Measurements from ENCODE around the gene RAB8B.

The RAB8B gene

DNA sequence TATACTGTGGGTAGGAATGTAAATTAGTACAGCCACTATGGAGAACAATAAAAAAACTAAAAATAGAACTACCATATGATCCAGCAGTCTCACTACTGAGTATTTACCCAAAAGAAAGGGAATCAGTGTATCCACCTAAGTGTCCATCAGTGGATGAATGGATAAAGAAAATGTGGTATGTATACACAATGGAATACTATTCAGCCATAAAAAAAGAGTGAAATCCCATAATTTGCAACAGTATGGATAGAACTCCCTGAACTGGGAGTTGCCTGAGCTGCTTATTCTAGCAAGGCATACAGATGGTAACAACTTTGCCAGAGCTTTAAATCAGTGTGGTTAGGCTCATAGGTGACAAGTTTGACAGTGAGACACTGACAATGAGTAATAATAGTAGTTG, 71.9 kb downstream of the RAB8B start:
- Histone ChIP-seq H3K4me1 (ENCODE audit: control insufficient read depth, insufficient read depth, low read length) (peaks cover 7% of the 10 kb centered on the region), H3K9me3 (ENCODE audit: control insufficient read depth, insufficient read depth, low read length) (no peaks in the 10 kb centered on the region)

DNA sequence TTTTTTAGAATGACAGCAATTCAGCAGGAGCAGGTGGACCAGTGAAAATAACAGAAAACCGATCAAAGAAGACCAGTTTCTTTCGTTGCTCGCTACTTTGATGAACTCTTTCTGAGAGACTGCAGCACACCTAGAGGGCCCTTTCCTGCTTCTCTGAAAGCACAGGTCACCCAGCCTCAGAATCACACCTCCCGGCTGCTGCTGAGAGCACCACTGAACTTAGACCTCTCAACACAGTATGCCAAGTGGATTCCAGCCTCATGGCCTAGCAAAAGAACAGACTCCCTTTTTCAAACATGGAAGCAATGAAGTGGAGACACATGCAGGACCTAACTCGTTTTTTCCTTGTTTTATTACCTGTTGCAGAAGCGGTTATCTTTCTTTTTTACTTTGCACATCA, 74.1 kb downstream of the RAB8B start:
- no peaks in the 10 kb centered on the region for H3K9me3 ChIP-seq (ENCODE audit: control insufficient read depth, insufficient read depth, low read length)
- H3K9ac ChIP-seq (ENCODE audit: low read depth, low read length): no peak overlapping the region
- no peak overlapping the region for H3K4me3 ChIP-seq (ENCODE audit: low read depth, low read length)
- no peaks in the 10 kb centered on the region for H3K27me3 ChIP-seq (ENCODE audit: control insufficient read depth, insufficient read depth, low read length)
- H3K36me3 ChIP-seq (ENCODE audit: control insufficient read depth, insufficient read depth, low read length): no peaks in the 10 kb centered on the region
- H3K4me1 ChIP-seq (ENCODE audit: control insufficient read depth, insufficient read depth, low read length): no peaks in the 10 kb centered on the region

More for the DNA sequence above, 71.9 kb downstream of the RAB8B start:
- Histone ChIP-seq H3K27me3 (ENCODE audit: control insufficient read depth, insufficient read depth, low read length) (no peaks in the 10 kb centered on the region), H3K36me3 (ENCODE audit: control insufficient read depth, insufficient read depth, low read length) (no peaks in the 10 kb centered on the region), H3K9ac (ENCODE audit: low read depth, low read length) (no peak overlapping the region), H3K4me3 (ENCODE audit: low read depth, low read length) (no peak overlapping the region)

DNA sequence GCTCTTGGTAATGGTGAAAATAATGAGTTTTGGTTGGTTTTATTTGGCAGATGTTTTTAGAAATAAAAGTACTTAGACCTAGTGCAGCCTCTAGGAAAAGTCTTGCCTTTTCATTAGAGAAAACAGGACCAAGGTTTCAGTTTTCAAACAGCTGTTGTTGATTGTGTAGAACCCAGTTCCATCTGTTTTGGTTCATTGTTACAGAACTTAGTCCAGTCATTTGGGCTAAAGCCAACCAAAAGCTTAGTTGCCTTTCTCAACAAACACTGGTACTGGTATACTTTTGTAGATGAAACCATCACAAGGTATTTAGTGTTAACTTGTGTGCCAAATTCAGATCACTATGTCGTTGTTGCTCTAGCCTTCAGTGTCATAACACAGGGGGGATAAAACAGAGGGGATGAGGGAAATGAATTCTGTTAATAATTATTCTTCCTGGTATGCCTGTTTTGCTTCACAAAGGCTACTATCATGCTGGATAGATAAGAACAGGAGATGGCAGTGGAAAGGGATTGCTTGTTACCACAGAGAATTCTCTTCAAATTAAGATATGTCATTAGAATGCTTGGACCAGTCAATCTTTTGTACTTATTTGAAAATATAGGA, 75.4 kb downstream of the RAB8B start:
- H3K27me3 ChIP-seq (ENCODE audit: control insufficient read depth, insufficient read depth, low read length): no peaks in the 10 kb centered on the region
- no peak overlapping the region for H3K4me3 ChIP-seq (ENCODE audit: low read depth, low read length)
- H3K36me3 ChIP-seq (ENCODE audit: control insufficient read depth, insufficient read depth, low read length): no peaks in the 10 kb centered on the region
- no peaks in the 10 kb centered on the region for H3K9me3 ChIP-seq (ENCODE audit: control insufficient read depth, insufficient read depth, low read length)
- H3K4me1 ChIP-seq (ENCODE audit: control insufficient read depth, insufficient read depth, low read length): no peaks in the 10 kb centered on the region
- H3K9ac ChIP-seq (ENCODE audit: low read depth, low read length): no peak overlapping the region

DNA sequence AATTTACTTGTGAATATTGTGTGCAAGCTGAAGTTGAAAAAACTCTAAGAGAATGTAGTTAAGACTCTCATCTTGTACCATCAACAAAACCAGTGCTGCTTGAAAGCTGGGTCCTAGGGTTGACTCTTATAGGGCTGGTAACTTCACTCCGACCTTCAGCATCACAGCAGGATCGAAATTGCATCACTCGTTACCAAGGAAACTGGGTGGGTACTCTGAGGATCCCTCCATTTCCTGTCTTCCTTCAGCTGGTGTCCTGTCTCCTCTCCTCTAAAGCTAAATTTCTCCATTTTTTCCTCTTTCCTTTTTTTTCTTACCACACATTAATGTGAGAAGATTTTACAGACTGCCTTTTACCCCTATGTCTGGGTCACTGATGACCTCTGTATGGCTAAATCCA, 85.0 kb downstream of the RAB8B start:
- peaks cover 22% of the 10 kb centered on the region for H3K27me3 ChIP-seq (ENCODE audit: control insufficient read depth, insufficient read depth, low read length)
- H3K4me1 ChIP-seq (ENCODE audit: control insufficient read depth, insufficient read depth, low read length): peaks cover 13% of the 10 kb centered on the region
- H3K9ac ChIP-seq (ENCODE audit: low read depth, low read length): no peak overlapping the region
- no peaks in the 10 kb centered on the region for H3K36me3 ChIP-seq (ENCODE audit: control insufficient read depth, insufficient read depth, low read length)
- H3K4me3 ChIP-seq (ENCODE audit: low read depth, low read length): no peak overlapping the region
- H3K9me3 ChIP-seq (ENCODE audit: control insufficient read depth, insufficient read depth, low read length): no peaks in the 10 kb centered on the region

DNA sequence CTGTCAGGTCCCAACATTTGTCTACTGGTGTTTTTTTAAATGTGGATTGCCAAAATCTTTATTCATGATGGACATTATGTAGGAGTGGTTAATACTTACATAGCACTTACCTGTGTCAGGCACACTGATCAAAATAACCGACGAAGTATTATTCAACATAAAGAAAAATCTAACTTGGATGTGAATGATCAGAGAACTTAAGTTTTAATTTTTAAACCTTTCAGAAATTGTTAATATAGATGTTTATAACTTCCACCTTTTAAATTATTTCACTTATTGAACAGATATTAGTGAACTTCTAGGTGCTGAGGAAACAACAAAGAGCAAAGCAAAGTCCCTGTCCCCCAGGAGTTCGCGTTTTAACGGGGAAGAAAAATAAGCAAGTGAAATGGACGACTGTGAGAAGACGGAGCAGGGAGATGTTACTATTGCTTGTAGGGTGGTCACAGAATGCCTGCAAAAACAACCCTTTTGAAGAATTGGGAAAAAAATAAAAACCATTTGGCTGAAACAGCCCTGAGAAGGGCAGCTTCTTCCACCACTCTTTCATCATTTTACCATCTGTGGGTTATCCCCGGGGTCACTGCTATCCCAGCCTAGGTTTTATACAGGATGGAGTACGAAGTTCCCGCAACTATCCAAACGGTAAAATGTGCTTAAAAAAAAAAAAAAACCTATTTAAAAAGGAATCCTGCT, 87.1 kb downstream of the RAB8B start:
- peaks cover 13% of the 10 kb centered on the region for H3K4me1 ChIP-seq (ENCODE audit: control insufficient read depth, insufficient read depth, low read length)
- H3K27me3 ChIP-seq (ENCODE audit: control insufficient read depth, insufficient read depth, low read length): peaks cover 22% of the 10 kb centered on the region
- H3K9me3 ChIP-seq (ENCODE audit: control insufficient read depth, insufficient read depth, low read length): no peaks in the 10 kb centered on the region
- H3K36me3 ChIP-seq (ENCODE audit: control insufficient read depth, insufficient read depth, low read length): no peaks in the 10 kb centered on the region
- peak overlapping the region; percentile 66 for H3K4me3 ChIP-seq (ENCODE audit: low read depth, low read length)
- H3K9ac ChIP-seq (ENCODE audit: low read depth, low read length): peak overlapping the region; percentile 32

DNA sequence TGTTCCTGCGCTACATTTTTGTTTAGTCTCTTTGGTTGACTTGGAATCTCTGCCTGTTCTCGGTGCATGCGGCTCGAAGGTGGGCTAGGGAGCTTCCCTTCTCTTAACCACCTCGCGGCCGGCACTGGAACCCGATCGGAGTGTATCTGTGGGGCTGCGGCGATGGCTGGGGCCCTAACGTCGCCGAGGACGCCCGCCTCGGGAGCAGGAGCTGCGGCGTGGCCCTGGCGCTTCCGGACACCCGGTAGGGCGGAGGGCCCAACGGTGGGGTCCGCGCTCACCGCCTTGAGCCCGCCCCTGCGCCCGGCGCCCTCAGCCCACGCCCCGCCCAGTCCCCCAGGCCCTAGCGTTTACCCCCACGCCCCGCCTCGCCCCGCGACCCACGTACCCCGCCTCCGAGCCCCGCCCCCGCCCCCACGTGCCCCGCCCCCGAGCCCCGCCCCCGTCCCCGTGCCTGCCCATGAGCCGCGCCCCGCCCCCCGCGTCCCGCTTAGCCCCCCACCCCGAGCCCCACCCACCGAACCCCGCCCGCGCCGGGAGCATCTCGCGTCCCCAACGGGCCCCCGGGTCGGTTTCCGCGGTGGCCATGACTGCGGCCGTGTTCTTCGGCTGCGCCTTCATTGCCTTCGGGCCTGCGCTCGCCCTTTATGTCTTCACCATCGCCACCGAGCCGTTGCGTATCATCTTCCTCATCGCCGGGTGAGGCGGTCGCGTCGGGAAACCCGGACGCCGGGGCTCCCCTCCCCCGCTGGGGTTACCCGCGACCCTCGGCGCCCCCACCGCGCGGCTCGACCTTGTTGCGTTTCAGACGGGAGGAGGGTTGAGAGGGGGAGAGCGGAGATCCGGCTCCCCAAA, 87.9 kb downstream of the RAB8B start, which contains the start of gene APH1B:
Gene APH1B, plus strand, starts transcription at position 568 of the 855 bp plus-strand sequence. Its CDS starts 19 bp downstream, at position 587.
- H3K36me3 ChIP-seq (ENCODE audit: control insufficient read depth, insufficient read depth, low read length): no peaks in the 10 kb centered on the region

DNA sequence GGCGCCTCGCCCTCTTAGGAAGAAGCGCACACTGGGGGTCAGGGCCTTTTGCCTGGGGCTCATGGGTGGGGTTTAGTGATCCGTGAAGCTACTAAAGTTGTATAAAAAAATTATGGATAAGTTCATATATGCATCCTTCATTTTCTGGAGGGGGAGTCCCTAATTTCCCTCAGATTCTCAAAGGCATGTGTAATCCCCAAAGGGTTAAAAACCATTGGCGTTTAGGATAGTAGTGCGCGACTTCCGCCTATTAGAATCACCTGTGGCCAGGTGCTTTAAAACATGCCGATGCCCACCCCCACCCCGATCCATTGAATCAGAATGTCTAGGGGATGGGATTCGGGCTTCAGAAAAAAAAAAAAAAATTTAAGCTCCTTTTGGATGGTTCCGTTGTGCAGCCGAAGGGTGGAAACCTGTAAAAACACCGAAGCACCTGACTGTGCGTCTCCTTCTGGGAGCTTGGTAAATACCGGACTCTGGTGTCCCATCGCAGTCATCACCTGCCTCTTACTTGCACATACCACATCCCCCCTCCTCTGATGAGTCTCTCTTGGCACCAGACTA, 88.6 kb downstream of the RAB8B start:
- H3K36me3 ChIP-seq (ENCODE audit: control insufficient read depth, insufficient read depth, low read length): no peaks in the 10 kb centered on the region
- peaks cover 13% of the 10 kb centered on the region for H3K4me1 ChIP-seq (ENCODE audit: control insufficient read depth, insufficient read depth, low read length)
- peaks cover 22% of the 10 kb centered on the region for H3K27me3 ChIP-seq (ENCODE audit: control insufficient read depth, insufficient read depth, low read length)
- no peaks in the 10 kb centered on the region for H3K9me3 ChIP-seq (ENCODE audit: control insufficient read depth, insufficient read depth, low read length)
- H3K9ac ChIP-seq (ENCODE audit: low read depth, low read length): peak overlapping the region; percentile 50
- peak overlapping the region; percentile 55 for H3K4me3 ChIP-seq (ENCODE audit: low read depth, low read length)

More for the DNA sequence above, 87.9 kb downstream of the RAB8B start, which contains the start of gene APH1B:
- Histone ChIP-seq H3K4me3 (ENCODE audit: low read depth, low read length) (peak within 1 kb of the TSS; percentile 66), H3K27me3 (ENCODE audit: control insufficient read depth, insufficient read depth, low read length) (peaks cover 22% of the 10 kb centered on the region), H3K9me3 (ENCODE audit: control insufficient read depth, insufficient read depth, low read length) (no peaks in the 10 kb centered on the region), H3K4me1 (ENCODE audit: control insufficient read depth, insufficient read depth, low read length) (peaks cover 13% of the 10 kb centered on the region), H3K9ac (ENCODE audit: low read depth, low read length) (peak within 1 kb of the TSS; percentile 50)

DNA sequence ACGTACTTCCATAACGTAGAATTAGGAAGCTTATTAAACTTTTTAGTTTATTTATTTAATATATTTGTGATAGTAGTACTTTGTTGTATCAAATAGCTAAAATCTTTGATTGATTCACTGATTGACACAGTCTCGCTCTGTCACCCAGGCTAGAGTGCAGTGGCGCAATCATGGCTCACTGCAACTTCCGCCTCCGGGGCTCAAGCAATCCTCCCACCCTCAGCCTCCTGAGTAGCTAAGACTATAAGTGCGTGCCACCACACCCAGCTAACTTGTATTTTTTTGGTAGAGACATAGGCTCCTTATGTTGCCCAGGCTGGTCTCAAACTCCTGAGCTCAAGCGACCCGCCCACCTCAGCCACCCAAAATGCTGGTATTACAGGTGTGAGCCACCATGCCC, 93.7 kb downstream of the RAB8B start:
- Histone ChIP-seq H3K4me3 (ENCODE audit: low read depth, low read length) (no peak overlapping the region), H3K9me3 (ENCODE audit: control insufficient read depth, insufficient read depth, low read length) (no peaks in the 10 kb centered on the region)

DNA sequence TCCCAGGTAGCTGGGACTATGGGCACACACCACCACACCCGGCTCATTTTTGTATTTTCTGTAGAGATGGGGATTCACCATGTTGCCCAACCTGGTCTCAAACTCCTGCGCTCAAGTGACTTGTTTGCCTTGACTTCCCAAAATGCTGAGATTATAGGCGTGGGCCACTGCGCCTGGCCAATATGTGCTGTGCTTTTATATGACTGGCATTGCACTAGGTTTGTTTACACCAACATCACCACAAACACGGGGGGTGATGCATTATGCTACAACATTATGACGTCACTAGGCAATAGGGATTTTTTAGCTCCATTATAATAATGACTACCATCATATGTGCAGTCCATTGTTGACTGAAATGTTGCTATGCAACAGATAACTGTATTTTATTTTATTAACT, 94.9 kb downstream of the RAB8B start:
- H3K4me1 ChIP-seq (ENCODE audit: control insufficient read depth, insufficient read depth, low read length): no peaks in the 10 kb centered on the region
- H3K4me3 ChIP-seq (ENCODE audit: low read depth, low read length): no peak overlapping the region
- H3K27me3 ChIP-seq (ENCODE audit: control insufficient read depth, insufficient read depth, low read length): no peaks in the 10 kb centered on the region
- H3K9ac ChIP-seq (ENCODE audit: low read depth, low read length): no peak overlapping the region
- H3K9me3 ChIP-seq (ENCODE audit: control insufficient read depth, insufficient read depth, low read length): no peaks in the 10 kb centered on the region
- no peaks in the 10 kb centered on the region for H3K36me3 ChIP-seq (ENCODE audit: control insufficient read depth, insufficient read depth, low read length)

More for the DNA sequence above, 93.7 kb downstream of the RAB8B start:
- H3K9ac ChIP-seq (ENCODE audit: low read depth, low read length): no peak overlapping the region
- H3K36me3 ChIP-seq (ENCODE audit: control insufficient read depth, insufficient read depth, low read length): no peaks in the 10 kb centered on the region
- H3K4me1 ChIP-seq (ENCODE audit: control insufficient read depth, insufficient read depth, low read length): peaks cover 3% of the 10 kb centered on the region
- peaks cover 11% of the 10 kb centered on the region for H3K27me3 ChIP-seq (ENCODE audit: control insufficient read depth, insufficient read depth, low read length)

DNA sequence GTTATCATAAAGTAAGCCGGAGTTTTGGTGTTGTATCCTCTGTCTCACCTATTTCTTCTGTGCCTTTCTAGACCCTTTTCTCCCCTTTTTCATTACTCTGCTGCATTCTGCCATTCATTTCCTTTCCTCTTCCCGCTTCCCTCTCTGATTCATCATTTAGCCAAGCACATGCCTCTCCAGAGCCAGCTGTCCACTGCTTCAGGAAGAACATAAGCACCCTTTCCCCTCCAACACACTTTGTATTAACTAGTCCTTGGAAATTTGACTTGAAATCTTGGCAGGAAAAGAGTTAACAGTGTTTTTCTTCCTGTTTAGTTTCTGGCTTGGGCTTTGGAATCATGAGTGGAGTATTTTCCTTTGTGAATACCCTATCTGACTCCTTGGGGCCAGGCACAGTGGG, 97.7 kb downstream of the RAB8B start:
- Histone ChIP-seq H3K36me3 (ENCODE audit: control insufficient read depth, insufficient read depth, low read length) (no peaks in the 10 kb centered on the region), H3K4me3 (ENCODE audit: low read depth, low read length) (no peak overlapping the region), H3K4me1 (ENCODE audit: control insufficient read depth, insufficient read depth, low read length) (no peaks in the 10 kb centered on the region), H3K27me3 (ENCODE audit: control insufficient read depth, insufficient read depth, low read length) (no peaks in the 10 kb centered on the region), H3K9ac (ENCODE audit: low read depth, low read length) (no peak overlapping the region), H3K9me3 (ENCODE audit: control insufficient read depth, insufficient read depth, low read length) (no peaks in the 10 kb centered on the region)

DNA sequence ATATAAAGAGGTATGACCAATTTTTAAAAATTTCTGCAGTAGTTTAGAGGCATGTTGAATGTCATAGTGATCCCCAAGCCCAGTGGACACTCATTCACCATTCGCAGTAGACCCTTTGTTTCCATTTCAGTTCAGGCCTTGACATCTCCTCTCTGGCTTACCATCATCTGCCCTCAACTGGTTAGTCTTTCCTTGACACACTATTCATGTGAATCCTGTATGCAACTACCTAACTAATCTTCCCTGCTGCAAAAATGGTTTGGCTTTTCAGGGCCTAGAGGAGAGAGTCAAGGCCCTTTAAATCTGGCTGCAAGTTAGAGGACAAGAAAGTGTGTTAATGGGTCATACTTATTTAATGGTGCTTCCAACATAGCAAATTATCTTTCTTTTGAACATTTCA, 98.9 kb downstream of the RAB8B start:
- H3K9me3 ChIP-seq (ENCODE audit: control insufficient read depth, insufficient read depth, low read length): no peaks in the 10 kb centered on the region
- H3K36me3 ChIP-seq (ENCODE audit: control insufficient read depth, insufficient read depth, low read length): no peaks in the 10 kb centered on the region
- H3K4me3 ChIP-seq (ENCODE audit: low read depth, low read length): no peak overlapping the region
- H3K4me1 ChIP-seq (ENCODE audit: control insufficient read depth, insufficient read depth, low read length): no peaks in the 10 kb centered on the region
- no peaks in the 10 kb centered on the region for H3K27me3 ChIP-seq (ENCODE audit: control insufficient read depth, insufficient read depth, low read length)
- no peak overlapping the region for H3K9ac ChIP-seq (ENCODE audit: low read depth, low read length)

Measured in iPS-15b (cell line).